ENCODE measurements around the gene GPN2.
"Not testable (repeated sequence)": the region's sequence is repeated elsewhere in the genome, so short reads cannot be mapped to it uniquely, and the experiment has no call there.

GPN2 gene

DNA sequence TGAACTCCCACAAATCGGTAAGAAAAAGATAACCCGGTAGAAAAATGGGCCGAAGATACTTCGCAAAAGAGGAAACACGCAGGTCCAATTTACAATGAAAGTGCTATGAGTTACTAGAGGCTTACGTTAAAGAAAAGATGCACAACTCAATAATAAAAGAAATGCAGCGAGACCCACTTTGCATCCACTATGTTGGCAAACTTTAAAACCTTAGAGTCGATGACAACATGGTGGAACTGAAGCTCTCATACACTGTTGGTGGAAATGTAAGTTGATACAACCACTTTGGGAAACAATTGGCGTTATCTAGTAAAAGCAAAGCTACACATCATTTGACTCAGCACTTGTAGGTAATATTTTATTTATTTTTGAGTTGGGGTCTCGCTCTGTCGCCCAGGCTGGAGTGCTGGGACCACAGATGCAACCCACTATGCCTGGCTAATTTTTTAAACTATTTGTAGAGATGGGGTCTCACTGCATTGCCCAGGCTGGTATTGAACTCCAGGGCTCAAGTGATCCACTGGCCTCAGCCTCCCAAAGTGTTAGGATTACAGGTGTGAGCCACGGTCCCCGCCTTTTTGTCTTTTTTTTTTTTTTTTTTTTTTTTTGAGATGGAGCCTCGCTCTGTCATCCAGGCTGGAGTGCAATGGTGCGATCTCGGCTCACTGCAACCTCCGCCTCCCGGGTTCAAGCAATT lies 10.9 kb upstream of the GPN2 start:
- DNase-seq (ENCODE audit: low read depth, low spot score), result no peak

DNA sequence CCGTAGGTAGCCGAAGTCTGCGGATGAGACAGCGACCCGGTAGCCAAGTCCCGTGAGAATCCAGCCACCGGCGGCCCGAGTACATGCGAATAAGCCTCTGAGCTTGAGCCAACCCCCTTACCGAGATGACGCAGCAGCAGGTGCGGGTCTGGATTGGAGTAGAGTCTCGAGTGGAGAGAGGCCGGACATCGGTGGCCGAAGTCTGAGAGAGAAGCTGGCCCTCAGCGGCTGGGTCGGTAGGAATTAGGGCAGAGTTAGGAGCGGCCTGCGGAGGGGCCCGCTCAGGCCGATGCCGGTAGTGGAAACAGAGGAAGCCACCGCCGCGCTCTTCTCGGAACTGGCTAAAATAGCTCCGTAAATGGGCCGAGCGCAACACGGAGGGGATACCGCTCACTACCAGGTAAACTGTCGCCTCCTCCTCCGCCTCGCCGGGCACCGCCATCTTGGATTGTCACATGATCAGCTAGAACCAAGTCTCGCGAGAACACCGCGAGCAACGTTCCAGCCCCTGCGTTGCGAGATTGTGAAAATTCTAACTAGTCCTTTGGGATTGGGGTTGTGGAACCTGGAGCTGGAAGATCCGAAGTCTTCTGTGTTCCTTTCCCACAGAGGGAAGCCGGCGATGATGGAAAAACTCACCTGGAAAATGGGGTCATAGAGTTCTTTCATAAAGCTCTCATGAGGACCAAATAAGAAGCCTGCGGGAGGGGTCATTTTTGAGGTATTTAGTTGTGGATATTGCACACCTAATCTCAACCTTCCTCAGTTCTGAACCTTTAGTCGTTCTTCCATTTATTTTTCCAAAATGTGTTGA lies 10.1 kb upstream of the GPN2 start, which contains the start of gene GPATCH3:
TSS of gene GPATCH3 (minus strand) at position 467 of the 814 bp plus-strand sequence. CDS start at position 442, 25 bp downstream.
- DNase-seq (ENCODE audit: low read depth, low spot score), result peak; percentile 93

DNA sequence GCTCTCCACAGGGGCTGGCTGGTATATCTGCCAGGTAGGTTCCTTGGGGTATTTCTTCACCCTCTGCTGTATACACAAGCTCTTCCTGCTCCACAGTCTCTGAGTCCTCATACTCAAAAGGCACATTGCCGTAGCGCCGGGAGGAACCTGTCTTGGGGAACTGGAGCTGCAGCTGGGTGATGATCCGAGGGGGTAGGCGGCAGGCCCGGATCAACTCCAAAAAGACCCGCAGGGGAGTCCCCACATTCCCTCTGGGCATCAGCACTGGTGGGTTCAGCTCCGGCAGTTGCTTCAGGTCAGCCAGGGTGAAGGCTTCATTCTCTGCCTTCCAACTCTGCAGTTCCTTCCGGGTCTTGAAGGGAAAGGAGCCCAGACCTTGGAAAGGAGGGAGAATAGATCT lies 7.3 kb upstream of the GPN2 start:
- no peak for DNase-seq (ENCODE audit: low read depth, low spot score)

DNA sequence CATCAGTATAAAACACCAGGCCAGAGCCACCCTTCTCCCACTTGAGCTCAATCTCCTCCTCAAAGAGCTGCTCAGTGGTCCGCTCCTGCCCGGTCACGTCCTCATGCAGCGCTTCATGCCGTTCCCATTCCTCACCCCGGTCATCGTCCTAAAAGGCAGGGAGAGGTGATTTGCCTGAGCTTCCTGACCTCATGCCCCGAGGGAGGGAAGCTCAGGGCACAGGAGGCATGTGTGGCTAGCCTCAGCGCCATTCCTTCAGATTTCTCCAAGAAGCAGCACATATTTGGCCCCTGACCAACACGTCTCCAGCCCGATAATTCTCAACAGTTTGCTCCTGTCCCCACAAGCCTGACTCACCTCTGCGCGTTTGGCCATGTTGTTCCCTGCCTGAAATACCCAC lies 4.2 kb upstream of the GPN2 start:
- DNase-seq (ENCODE audit: low read depth, low spot score), result no peak

DNA sequence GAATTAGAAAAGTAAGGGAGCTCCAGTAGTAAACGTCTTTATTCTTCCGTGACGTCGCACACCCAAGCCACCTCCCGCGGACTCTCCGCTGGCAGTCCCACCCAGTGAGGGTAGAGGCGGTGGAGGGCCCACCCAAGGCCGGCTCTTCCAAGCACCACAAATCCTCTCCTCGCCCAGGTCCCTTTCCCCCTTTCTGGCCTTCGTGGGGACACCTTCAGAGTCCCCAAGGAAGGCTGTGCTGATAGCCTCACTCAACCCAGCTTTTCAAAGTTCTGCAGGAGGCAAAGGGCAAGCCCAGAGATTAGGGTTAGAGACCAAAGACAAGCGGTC lies 349 bp upstream of the GPN2 start:
- DNase-seq (ENCODE audit: low read depth, low spot score), result no peak

- DNase-seq (ENCODE audit: low read depth, low spot score), result no peak
Measured at GRCh38 chr1:26888231-26888630, 1.9 kb downstream of the GPN2 start.

DNA sequence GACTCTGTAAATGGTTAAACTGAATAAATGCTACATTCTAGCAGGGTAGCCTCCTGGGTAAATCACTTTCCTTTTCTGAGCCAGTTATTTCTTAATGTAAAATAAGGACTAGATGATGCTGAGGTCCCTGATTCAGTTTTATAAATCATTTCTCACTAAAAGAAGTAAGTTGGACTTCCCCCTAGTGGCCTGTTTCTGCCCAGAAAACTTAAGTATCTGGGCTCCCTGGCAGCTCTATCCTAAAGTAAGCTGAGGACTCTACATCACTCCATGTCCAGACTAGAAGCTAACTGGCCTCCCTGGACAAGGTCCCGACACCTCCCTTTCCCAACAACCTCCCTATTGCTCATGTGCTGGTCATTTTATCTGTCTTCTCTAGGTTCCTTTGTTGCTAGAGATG lies 3.0 kb downstream of the GPN2 start:
- no peak for DNase-seq (ENCODE audit: low read depth, low spot score)

DNA sequence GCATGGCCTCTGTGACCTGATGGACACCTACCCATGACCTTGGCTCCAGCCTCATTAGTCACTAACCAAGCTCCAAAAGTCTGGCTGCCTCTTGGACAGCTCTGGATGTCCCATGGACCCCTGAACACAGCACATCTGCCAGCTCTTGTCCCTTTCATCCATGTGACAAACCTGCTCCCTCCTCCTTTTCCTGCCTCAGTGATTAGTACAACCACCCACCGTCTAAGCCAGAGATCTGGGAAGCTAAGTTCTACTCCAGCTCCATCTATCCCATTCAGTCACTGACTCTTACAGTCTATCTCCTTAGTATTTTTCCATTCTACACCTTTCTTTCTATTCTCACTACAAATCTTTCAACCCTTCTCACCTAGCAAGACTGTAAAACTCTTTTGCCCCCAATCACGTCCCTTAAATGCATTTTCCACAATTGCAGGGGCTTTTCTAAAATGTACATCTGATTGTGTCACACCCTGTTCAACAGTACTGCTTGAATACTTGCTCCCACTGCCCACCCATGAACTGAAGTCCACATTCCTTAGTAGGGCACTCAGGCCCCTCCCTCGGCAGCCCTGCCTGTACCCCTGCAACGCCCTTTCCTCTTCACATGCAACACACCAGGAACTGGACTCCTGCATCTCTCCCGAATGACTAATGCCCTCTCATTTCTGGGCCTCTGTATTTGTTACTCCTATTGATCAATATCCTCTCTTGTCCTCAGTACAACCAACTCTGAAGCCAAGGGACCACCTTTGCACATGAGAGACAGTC lies 7.2 kb downstream of the GPN2 start:
- DNase-seq (ENCODE audit: low read depth, low spot score), result no peak

DNA sequence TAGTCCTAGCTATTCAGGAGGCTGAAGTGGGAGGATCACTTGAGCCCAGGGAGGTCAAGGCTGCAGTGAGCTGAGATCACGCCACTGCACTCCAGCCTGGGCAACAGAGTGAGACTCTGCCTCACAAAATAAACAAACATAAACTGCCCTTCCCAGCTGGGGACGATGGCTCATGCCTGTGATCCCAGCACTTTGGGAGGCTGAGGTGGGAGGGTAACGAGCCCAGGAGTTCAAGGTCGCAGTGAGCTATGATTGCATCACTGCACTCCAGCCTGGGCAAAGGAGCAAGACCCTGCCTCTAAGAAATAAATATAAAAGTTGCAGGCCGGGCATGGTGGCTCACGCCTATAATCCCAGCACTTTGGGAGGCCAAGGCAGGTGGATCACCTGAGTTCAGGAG lies 8.5 kb downstream of the GPN2 start:
- not testable (repeated sequence) for DNase-seq (ENCODE audit: low read depth, low spot score)

DNA sequence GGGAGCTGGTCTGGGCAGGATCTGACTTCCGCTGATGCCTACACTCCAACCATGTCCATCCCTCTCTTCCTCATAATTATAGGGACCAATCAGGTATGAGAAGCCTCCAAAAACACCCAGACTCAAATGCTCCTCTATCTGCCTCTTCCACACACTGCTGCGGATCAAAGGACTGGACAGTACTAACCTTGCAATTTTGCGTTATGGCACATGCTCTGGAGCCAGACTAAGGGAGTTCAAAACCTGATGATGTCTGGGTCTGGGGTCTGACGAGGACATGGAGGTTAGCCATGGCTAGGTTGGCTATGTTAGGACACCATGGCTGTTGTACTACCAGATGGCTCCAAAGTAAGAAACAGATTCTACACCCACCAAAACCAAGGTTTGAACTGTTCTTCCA lies 10.3 kb downstream of the GPN2 start:
- DNase-seq (ENCODE audit: low read depth, low spot score), result no peak

DNA sequence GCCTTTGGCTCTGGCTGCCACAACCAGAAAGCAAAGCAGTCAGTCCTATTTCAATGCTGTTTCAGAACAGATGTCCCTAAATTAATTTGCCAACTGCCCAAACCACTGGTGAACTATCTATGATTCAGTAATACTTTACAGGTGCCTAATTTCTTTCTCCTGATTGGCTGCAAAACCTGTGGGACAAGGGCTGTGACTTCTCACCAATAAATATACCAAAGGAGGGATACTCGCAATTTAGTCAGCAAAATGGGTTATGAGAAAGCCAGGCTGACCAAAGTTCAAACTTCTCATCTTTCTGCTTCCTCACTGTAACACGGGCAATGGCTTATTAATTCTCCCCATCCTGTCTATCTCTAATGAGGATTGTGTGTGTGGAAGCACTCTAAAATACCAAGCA lies 12.8 kb downstream of the GPN2 start:
- DNase-seq (ENCODE audit: low read depth, low spot score), result no peak

DNA sequence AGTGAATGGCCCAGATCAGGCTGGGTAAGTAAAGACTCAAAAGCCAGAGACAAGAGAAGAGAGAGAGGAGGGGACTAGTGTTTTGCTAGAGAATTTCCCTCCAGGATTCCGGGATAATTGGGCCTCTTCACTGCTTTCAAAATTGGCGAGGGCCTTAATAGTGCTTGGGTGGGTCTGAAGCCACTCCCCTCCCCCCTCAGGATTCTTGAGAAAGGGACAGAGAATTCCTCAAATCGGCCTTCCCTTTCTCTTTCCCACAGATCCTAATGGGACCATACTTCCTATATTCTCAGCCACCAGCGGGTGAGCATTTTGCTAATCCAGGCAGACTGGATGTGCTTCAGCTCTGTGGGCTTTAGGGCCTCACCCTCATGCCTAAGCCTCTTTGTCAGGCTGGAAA lies 15.2 kb downstream of the GPN2 start:
- DNase-seq (ENCODE audit: low read depth, low spot score), result peak; percentile 46

- DNase-seq (ENCODE audit: low read depth, low spot score), result not testable (repeated sequence)
Measured at GRCh38 chr1:26873097-26873496, 17.0 kb downstream of the GPN2 start.

GRCh38 chr1:26864610-26865480 lies 25.2 kb downstream of the GPN2 start:
- peak; percentile 99 for DNase-seq (ENCODE audit: low read depth, low spot score)

GRCh38 chr1:26863685-26864077 lies 26.4 kb downstream of the GPN2 start:
- DNase-seq (ENCODE audit: low read depth, low spot score), result no peak

DNA sequence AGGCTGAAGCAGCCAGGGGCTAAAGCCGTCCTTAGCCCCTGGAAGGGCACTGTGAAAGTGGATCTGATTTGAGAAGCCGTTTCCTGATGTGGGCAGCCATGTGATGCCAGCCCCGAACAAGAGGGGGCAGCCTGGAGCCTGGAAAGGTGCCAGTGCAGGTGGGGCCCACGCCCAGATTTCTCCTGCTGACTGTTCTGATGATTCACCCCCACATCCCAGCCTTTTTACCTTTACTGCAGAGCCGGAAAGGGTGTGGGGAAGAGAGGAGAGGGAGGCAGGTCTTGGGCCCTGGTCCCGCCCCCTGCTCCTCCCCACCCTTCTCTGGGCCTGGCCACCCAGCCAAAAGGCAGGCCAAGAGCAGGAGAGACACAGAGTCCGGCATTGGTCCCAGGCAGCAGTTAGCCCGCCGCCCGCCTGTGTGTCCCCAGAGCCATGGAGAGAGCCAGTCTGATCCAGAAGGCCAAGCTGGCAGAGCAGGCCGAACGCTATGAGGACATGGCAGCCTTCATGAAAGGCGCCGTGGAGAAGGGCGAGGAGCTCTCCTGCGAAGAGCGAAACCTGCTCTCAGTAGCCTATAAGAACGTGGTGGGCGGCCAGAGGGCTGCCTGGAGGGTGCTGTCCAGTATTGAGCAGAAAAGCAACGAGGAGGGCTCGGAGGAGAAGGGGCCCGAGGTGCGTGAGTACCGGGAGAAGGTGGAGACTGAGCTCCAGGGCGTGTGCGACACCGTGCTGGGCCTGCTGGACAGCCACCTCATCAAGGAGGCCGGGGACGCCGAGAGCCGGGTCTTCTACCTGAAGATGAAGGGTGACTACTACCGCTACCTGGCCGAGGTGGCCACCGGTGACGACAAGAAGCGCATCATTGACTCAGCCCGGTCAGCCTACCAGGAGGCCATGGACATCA lies 27.1 kb downstream of the GPN2 start, which contains the start of gene SFN:
TSS of gene SFN (plus strand) at position 369 of the 904 bp plus-strand sequence. CDS start at position 433, 64 bp downstream.
- peak; percentile 91 for DNase-seq (ENCODE audit: low read depth, low spot score)

- no peak for DNase-seq (ENCODE audit: low read depth, low spot score)
Measured at GRCh38 chr1:26861889-26862378, 28.1 kb downstream of the GPN2 start.

GRCh38 chr1:26861286-26861701 lies 28.8 kb downstream of the GPN2 start:
- DNase-seq (ENCODE audit: low read depth, low spot score), result peak; percentile 42

DNA sequence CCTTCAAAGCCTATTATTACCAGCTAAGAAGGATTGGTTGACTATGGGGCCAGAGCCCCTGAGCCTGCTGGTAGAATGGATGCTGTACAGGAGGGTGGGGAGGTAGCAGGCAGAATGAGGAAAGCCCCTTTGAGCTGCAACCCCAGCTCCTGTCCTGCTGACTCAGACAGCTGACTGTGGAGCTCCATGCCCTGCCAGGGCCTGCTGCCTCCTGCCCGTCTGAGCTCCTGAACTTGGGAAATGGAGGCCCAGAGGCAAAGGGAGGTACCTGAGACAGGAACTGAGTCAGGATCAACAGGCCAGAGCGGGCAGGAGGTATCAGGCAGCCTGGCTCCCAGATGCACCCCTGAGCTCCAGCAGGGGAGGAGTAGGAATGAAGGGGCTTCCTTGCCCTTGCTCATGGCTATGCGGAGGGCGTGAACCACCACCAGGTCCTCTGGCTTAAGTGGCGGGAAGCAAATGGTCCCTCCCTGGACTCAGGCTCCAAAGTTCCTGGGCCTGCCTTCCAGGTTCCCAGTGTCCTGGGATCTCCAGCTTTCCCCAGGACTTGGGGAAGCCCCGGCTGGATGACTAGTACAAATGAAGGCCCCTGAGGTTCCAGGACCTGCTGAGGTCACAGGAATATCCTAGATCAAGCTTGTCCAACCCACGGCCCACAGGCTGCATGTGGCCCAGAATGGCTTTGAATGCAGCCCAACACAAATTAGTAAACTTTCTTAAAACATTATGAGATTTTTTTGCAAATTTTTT lies 31.0 kb downstream of the GPN2 start:
- DNase-seq (ENCODE audit: low read depth, low spot score), result no peak
